CD14-positive monocyte (primary cell): ENCODE data around the gene OR2J1. TPM values are rescaled to one million over a fixed set of nuclear protein-coding genes. Genes with fewer than 3 reads are reported as not detected.

Source experiments
- DNase-seq, 3 donors: peaks; one replicate each; pipeline ENCODE4 v3.0.0-alpha.2; 2011 to 2022
- H2AFZ ChIP-seq: 2 replicates; pipeline ENCODE4 v1.6.0; 2012; ENCODE audit warnings: mild to moderate bottlenecking, low read depth, low read length, inconsistent platforms; ENCODE audit not compliant: insufficient read depth, poor library complexity, severe bottlenecking
- H3K27ac ChIP-seq, 2 donors: 1 replicate in 1 of 2; 2 replicates in 1 of 2; pipeline ENCODE4 v1.5.1; 2012 to 2013; ENCODE audit warnings: low read length in 2 of 2, control low read depth in 1 of 2, inconsistent platforms in 1 of 2, low read depth in 1 of 2, mild to moderate bottlenecking in 1 of 2
- H3K27me3 ChIP-seq, 2 donors: one replicate each; pipeline versions ENCODE4 v1.6.0 to v1.6.1; 2011 to 2013; ENCODE audit warnings: low read length in 2 of 2; ENCODE audit not compliant: control insufficient read depth in 2 of 2, insufficient read depth in 2 of 2
- H3K36me3 ChIP-seq, 2 donors: replicated peaks in 1 of 2; 1 replicate in 1 of 2; 2 replicates in 1 of 2; pipeline versions ENCODE4 v1.5.1 to v1.6.1; 2012 to 2013; ENCODE audit warnings: low read length in 2 of 2, control low read depth in 1 of 2, inconsistent platforms in 1 of 2, mild to moderate bottlenecking in 1 of 2; ENCODE audit not compliant: insufficient read depth in 2 of 2, control insufficient read depth in 1 of 2
- H3K4me1 ChIP-seq, 2 donors: 1 replicate in 1 of 2; 2 replicates in 1 of 2; pipeline versions ENCODE4 v1.5.1 to v1.6.1; 2012 to 2013; ENCODE audit warnings: low read length in 2 of 2, control low read depth in 1 of 2, inconsistent platforms in 1 of 2, mild to moderate bottlenecking in 1 of 2, moderate library complexity in 1 of 2; ENCODE audit not compliant: insufficient read depth in 2 of 2, control insufficient read depth in 1 of 2
- H3K4me2 ChIP-seq: replicated peaks from 2 replicates; pipeline ENCODE3; 2012; ENCODE audit warnings: low read length, moderate library complexity, mild to moderate bottlenecking; ENCODE audit not compliant: poor library complexity, severe bottlenecking; ENCODE audit errors: extremely low read depth
- H3K4me3 ChIP-seq, 3 experiments: fragments of 200-600 bp in 1 of 3; sonication (generic) in 1 of 3; replicated peaks in 1 of 3; 1 replicate in 2 of 3; 2 replicates in 1 of 3; pipeline ENCODE4 v1.5.1; 2011 to 2013; ENCODE audit warnings: low read length in 3 of 3, mild to moderate bottlenecking in 3 of 3, control low read depth in 2 of 3, low read depth in 2 of 3, inconsistent platforms in 1 of 3, moderate library complexity in 1 of 3
- H3K79me2 ChIP-seq: 2 replicates; pipeline ENCODE4 v1.6.0; 2012; ENCODE audit warnings: mild to moderate bottlenecking, control low read depth, inconsistent platforms, low read length, moderate library complexity; ENCODE audit not compliant: insufficient read depth
- H3K9ac ChIP-seq: 2 replicates; pipeline ENCODE4 v1.6.0; 2017; ENCODE audit warnings: low read length, mild to moderate bottlenecking; ENCODE audit not compliant: insufficient read depth, poor library complexity, severe bottlenecking
- H3K9me3 ChIP-seq, 2 donors: replicated peaks in 1 of 2; 1 replicate in 1 of 2; 2 replicates in 1 of 2; pipeline versions ENCODE4 v1.5.1 to v1.6.1; 2012 to 2013; ENCODE audit warnings: low read length in 2 of 2, control low read depth in 1 of 2; ENCODE audit not compliant: control insufficient read depth in 1 of 2, insufficient read depth in 1 of 2
- H4K20me1 ChIP-seq: 2 replicates; pipeline ENCODE4 v1.6.0; 2012; ENCODE audit warnings: mild to moderate bottlenecking, low read length, control low read depth, moderate library complexity; ENCODE audit not compliant: insufficient read depth
- H3K27ac Mint-ChIP-seq, 7 donors: one replicate each; pipeline ENCODE4 v1.8.0; 2020; ENCODE audit warnings: mild to moderate bottlenecking in 7 of 7, mixed read lengths in 7 of 7, moderate library complexity in 6 of 7, inconsistent platforms in 2 of 7
- H3K27me3 Mint-ChIP-seq, 3 donors: one replicate each; pipeline ENCODE4 v1.8.0; 2021 to 2022; ENCODE audit warnings: low read depth in 3 of 3, mild to moderate bottlenecking in 3 of 3, mixed read lengths in 3 of 3, moderate library complexity in 3 of 3, inconsistent platforms in 1 of 3
- H3K36me3 Mint-ChIP-seq, 2 donors: one replicate each; pipeline ENCODE4 v1.8.0; 2020; ENCODE audit warnings: mixed read lengths in 2 of 2, inconsistent platforms in 1 of 2, mild to moderate bottlenecking in 1 of 2
- H3K4me1 Mint-ChIP-seq: one replicate; pipeline ENCODE4 v1.8.0; 2020; ENCODE audit warnings: mild to moderate bottlenecking, mixed read lengths
- H3K4me3 Mint-ChIP-seq, 2 donors: one replicate each; pipeline ENCODE4 v1.8.0; 2020; ENCODE audit warnings: mild to moderate bottlenecking in 2 of 2, mixed read lengths in 2 of 2, moderate library complexity in 1 of 2
- H3K9me3 Mint-ChIP-seq, 7 donors: one replicate each; pipeline ENCODE4 v1.8.0; 2020 to 2022; ENCODE audit warnings: mixed read lengths in 7 of 7, mild to moderate bottlenecking in 6 of 7, moderate library complexity in 6 of 7, inconsistent platforms in 2 of 7
- WGBS: methylation state at CpG from one replicate; pipeline ENCODE4 v1.1.5; 2013; ENCODE audit warnings: missing lambda C conversion rate; ENCODE audit not compliant: insufficient coverage; 5-methylcytosine and 5-hydroxymethylcytosine counted together
- intact Hi-C, 2 donors: fragments of 100-400 bp; cut with micrococcal nuclease; formaldehyde crosslinking; loops; one replicate each; pipeline versions ENCODE4 v1.15.0 to v1.15.1; 2023
- polyA plus RNA-seq, 3 donors: library from polyadenylated mRNA; depleted of rRNA in 1 of 3; unstranded in 2 of 3; stranded (reverse) in 1 of 3; fragments of 300-500 nt in 2 of 3; fragments of >200 nt in 1 of 3; fragmentation: Illumina TruSeq in 2 of 3; gene quantifications; 1 replicate in 2 of 3; 2 replicates in 1 of 3; pipeline ENCODE4 v1.2.3, GENCODE V29; 2012 to 2021
- TF ChIP-seq, protein P1 (sequence below): fragments of 200-600 bp; IDR thresholded peaks from one replicate; pipeline ENCODE4 v1.8.0; 2022; ENCODE audit warnings: antibody characterized with exemption, mild to moderate bottlenecking

OR2J1 gene
- polyA plus RNA-seq, 3 donors, result not detected

DNA sequence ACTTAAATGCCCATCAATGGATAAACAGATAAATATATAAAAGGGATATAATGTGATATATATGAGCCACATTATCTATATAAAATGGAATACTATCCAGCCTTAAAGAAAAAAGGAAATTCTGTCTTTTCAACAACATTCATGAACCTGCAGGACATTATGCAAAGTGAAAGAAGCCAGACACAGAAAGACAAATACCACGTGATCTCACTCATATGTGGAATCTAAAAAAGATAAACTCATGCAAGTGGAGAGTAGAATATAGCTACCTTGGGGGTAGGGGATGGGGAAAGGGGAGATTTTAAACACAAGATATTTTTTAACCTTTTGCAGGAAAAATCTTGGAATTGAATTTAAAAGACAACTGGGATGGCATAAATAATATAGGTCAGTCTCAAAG lies 1.5 kb upstream of the OR2J1 start:
- Mint-ChIP-seq H3K4me1 (no peaks in the 10 kb centered on the region), H3K27ac (no peak overlapping the region), H3K4me3 (no peak overlapping the region), H3K9me3 (peaks cover 0 to 10% (median 1%) of the 10 kb centered on the region in 7 donors), H3K27me3 (peaks cover 5 to 9% (median 9%) of the 10 kb centered on the region in 3 donors), H3K36me3 (no peaks in the 10 kb centered on the region)
- Histone ChIP-seq H2AFZ (no peak overlapping the region), H3K4me2 (no peak overlapping the region), H3K27ac (no peak overlapping the region), H4K20me1 (no peaks in the 10 kb centered on the region), H3K79me2 (no peaks in the 10 kb centered on the region), H3K27me3 (no peaks in the 10 kb centered on the region), H3K9me3 (no peaks in the 10 kb centered on the region), H3K36me3 (no peaks in the 10 kb centered on the region), H3K4me3 (no peak overlapping the region), H3K4me1 (no peaks in the 10 kb centered on the region), H3K9ac (no peak overlapping the region)
- WGBS, result no CpG with 5 or more reads among the region's 1 CpG
- TF ChIP-seq, protein P1, sequence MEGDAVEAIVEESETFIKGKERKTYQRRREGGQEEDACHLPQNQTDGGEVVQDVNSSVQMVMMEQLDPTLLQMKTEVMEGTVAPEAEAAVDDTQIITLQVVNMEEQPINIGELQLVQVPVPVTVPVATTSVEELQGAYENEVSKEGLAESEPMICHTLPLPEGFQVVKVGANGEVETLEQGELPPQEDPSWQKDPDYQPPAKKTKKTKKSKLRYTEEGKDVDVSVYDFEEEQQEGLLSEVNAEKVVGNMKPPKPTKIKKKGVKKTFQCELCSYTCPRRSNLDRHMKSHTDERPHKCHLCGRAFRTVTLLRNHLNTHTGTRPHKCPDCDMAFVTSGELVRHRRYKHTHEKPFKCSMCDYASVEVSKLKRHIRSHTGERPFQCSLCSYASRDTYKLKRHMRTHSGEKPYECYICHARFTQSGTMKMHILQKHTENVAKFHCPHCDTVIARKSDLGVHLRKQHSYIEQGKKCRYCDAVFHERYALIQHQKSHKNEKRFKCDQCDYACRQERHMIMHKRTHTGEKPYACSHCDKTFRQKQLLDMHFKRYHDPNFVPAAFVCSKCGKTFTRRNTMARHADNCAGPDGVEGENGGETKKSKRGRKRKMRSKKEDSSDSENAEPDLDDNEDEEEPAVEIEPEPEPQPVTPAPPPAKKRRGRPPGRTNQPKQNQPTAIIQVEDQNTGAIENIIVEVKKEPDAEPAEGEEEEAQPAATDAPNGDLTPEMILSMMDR, result no peak
- intact Hi-C loops, result no loop called here
- no peak for DNase-seq

DNA sequence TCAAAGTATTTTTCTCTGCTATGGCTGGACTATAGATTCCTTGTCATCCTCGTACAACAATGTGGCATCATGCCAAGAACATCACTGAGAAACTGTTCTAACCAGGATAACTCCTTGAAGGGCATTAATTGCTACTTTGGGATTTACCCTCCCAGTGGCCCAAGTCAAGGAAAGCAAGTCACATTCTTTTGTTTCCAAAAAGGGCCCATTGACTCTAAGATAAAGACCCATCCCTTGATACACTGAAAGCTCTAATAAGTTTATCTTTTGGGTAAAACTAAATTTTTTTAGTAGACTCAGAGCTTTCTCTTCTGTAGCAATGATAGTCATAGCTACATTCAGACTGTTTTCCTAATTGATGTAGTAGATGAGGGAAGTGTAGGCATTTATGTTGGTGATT lies 8.5 kb downstream of the OR2J1 start, which contains the start of gene OR2J3:
Gene OR2J3 (plus strand): TSS at position 301 of the 400 bp plus-strand sequence. CDS start 3,833 bp downstream, outside the sequence.
- no peak within 1 kb of the TSS for H3K4me2 ChIP-seq

More for the DNA sequence above, 8.5 kb downstream of the OR2J1 start, which contains the start of gene OR2J3:
- no peaks in the 10 kb centered on the region for H3K4me1 ChIP-seq
- peaks cover 0 to 3% (median 0%) of the 10 kb centered on the region in 7 donors for H3K9me3 Mint-ChIP-seq
- no peaks in the 10 kb centered on the region for H3K79me2 ChIP-seq
- 86% methylated on average over 1 of the region's 1 CpG for WGBS
- H3K4me1 Mint-ChIP-seq, result no peaks in the 10 kb centered on the region
- H2AFZ ChIP-seq, result no peak within 1 kb of the TSS
- H3K9ac ChIP-seq, result no peak within 1 kb of the TSS
- H3K27ac ChIP-seq, result no peak within 1 kb of the TSS
- TF ChIP-seq, protein P1, result no peak
- H3K4me3 Mint-ChIP-seq, result no peak within 1 kb of the TSS
- intact Hi-C loops, result no loop called here
- no peak for DNase-seq
- H4K20me1 ChIP-seq, result no peaks in the 10 kb centered on the region
- no peaks in the 10 kb centered on the region for H3K27me3 ChIP-seq
- no peaks in the 10 kb centered on the region for H3K9me3 ChIP-seq
- peaks cover 2 to 3% (median 2%) of the 10 kb centered on the region in 3 donors for H3K27me3 Mint-ChIP-seq
- H3K36me3 Mint-ChIP-seq, result no peaks in the 10 kb centered on the region
- no peak within 1 kb of the TSS for H3K27ac Mint-ChIP-seq
- no peak within 1 kb of the TSS for H3K4me3 ChIP-seq
- H3K36me3 ChIP-seq, result no peaks in the 10 kb centered on the region
